ENCODE data around the gene CPN2. TPM values are rescaled to one million over a fixed set of nuclear protein-coding genes. Genes with fewer than 3 reads are reported as not detected.

The CPN2 gene
- total and polyA plus RNA-seq, 2 of the 13 experiments (the other 11 are each of a cell fraction or from before 2014, with no cell fraction given), result 26.7 to 27.7 TPM

DNA sequence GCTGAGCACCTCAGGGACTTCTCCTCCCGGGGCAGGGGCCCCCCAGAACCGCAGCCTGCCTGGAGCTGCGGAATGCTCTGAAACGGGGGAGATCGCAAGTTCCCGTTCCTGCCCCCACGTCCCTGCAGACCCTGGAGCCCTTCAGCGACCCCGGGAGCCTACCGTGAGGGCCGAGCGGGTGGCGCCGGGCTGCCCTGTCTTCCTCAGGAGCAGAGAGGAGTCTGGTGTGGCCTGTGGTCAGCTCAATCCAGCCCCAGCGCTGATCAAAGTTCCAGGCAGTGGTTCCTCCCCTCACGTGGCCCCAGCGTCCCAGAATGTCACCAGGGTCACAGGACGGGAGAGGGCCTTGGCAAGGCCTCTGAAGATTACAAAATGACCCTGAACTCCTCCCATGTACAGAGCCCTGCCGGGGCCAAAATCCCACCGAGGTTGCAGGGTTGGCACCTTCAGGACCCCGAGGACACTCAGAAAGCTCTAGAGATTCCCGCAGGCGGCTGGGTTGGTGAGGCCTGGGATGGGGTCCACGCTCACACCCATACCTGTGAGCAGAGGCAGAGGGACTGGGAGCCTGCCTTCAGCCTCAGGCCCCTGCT, at the start of gene CPN2 (continued):
- TF ChIP-seq ZNF430 (CRISPR knock-in tag; IDR thresholded peaks at IDR 0.05) (no peak), SIX1 (CRISPR knock-in tag; IDR thresholded peaks at IDR 0.05; ENCODE audit: borderline replicate concordance) (no peak), FOXA1 (IDR thresholded peaks at IDR 0.05) (no peak), FOXA1 (CRISPR knock-in tag; IDR thresholded peaks at IDR 0.05) (no peak), TOPORS (CRISPR knock-in tag; IDR thresholded peaks at IDR 0.05) (peak; percentile 63; the same call in 1 of the 2 replicates), YEATS4 (CRISPR knock-in tag; IDR thresholded peaks at IDR 0.05; ENCODE audit: borderline replicate concordance) (peak; percentile 78), SALL1 (CRISPR knock-in tag; IDR thresholded peaks at IDR 0.05) (peak; percentile 79; the same call in 1 of the 2 replicates), ZFP36 (IDR thresholded peaks at IDR 0.05; ENCODE audit: borderline replicate concordance, low read depth, low read length, partially characterized antibody) (no peak), ZNF260 (CRISPR knock-in tag; IDR thresholded peaks at IDR 0.05; ENCODE audit: borderline replicate concordance, low read depth) (no peak), JUNB (CRISPR knock-in tag; IDR thresholded peaks at IDR 0.05; ENCODE audit: borderline replicate concordance) (no peak), ZZZ3 (CRISPR knock-in tag; IDR thresholded peaks at IDR 0.05; ENCODE audit: borderline replicate concordance) (no peak), NR2F1 (CRISPR knock-in tag; IDR thresholded peaks at IDR 0.05) (peak; percentile 61 to 66; a peak in 2 of 4 replicates), THAP11 (CRISPR knock-in tag; IDR thresholded peaks at IDR 0.05) (peak; percentile 46; the same call in 1 of the 2 replicates), TEAD3 (CRISPR knock-in tag; optimal IDR thresholded peaks at IDR 0.05; ENCODE audit: borderline replicate concordance) (peak; percentile 52), ZNF556 (CRISPR knock-in tag; IDR thresholded peaks at IDR 0.05; ENCODE audit: borderline replicate concordance) (peak; percentile 88), RELA (CRISPR knock-in tag; IDR thresholded peaks at IDR 0.05) (no peak)
- TF ChIP-seq, protein P1, sequence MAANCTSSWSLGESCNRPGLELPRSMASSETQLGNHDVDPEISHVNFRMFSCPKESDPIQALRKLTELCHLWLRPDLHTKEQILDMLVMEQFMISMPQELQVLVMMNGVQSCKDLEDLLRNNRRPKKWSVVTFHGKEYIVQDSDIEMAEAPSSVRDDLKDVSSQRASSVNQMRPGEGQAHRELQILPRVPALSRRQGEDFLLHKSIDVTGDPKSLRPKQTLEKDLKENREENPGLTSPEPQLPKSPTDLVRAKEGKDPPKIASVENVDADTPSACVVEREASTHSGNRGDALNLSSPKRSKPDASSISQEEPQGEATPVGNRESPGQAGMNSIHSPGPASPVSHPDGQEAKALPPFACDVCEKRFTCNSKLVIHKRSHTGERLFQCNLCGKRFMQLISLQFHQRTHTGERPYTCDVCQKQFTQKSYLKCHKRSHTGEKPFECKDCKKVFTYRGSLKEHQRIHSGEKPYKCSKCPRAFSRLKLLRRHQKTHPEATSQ (CRISPR knock-in tag; IDR thresholded peaks at IDR 0.05; ENCODE audit: borderline replicate concordance), result 0 out of 2 replicates have a peak, but pooled peaks have one; percentile 1
- TF ChIP-seq, protein P2, sequence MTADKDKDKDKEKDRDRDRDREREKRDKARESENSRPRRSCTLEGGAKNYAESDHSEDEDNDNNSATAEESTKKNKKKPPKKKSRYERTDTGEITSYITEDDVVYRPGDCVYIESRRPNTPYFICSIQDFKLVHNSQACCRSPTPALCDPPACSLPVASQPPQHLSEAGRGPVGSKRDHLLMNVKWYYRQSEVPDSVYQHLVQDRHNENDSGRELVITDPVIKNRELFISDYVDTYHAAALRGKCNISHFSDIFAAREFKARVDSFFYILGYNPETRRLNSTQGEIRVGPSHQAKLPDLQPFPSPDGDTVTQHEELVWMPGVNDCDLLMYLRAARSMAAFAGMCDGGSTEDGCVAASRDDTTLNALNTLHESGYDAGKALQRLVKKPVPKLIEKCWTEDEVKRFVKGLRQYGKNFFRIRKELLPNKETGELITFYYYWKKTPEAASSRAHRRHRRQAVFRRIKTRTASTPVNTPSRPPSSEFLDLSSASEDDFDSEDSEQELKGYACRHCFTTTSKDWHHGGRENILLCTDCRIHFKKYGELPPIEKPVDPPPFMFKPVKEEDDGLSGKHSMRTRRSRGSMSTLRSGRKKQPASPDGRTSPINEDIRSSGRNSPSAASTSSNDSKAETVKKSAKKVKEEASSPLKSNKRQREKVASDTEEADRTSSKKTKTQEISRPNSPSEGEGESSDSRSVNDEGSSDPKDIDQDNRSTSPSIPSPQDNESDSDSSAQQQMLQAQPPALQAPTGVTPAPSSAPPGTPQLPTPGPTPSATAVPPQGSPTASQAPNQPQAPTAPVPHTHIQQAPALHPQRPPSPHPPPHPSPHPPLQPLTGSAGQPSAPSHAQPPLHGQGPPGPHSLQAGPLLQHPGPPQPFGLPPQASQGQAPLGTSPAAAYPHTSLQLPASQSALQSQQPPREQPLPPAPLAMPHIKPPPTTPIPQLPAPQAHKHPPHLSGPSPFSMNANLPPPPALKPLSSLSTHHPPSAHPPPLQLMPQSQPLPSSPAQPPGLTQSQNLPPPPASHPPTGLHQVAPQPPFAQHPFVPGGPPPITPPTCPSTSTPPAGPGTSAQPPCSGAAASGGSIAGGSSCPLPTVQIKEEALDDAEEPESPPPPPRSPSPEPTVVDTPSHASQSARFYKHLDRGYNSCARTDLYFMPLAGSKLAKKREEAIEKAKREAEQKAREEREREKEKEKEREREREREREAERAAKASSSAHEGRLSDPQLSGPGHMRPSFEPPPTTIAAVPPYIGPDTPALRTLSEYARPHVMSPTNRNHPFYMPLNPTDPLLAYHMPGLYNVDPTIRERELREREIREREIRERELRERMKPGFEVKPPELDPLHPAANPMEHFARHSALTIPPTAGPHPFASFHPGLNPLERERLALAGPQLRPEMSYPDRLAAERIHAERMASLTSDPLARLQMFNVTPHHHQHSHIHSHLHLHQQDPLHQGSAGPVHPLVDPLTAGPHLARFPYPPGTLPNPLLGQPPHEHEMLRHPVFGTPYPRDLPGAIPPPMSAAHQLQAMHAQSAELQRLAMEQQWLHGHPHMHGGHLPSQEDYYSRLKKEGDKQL (CRISPR knock-in tag; IDR thresholded peaks at IDR 0.05; ENCODE audit: low read depth), result no peak
- TF ChIP-seq, protein P3, sequence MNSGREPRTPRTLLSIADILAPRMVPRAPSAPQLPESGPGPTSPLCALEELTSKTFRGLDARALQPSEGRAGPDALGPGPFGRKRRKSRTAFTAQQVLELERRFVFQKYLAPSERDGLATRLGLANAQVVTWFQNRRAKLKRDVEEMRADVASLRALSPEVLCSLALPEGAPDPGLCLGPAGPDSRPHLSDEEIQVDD (CRISPR knock-in tag; IDR thresholded peaks at IDR 0.05; ENCODE audit: borderline replicate concordance), result no peak
- TF ChIP-seq, protein P4, sequence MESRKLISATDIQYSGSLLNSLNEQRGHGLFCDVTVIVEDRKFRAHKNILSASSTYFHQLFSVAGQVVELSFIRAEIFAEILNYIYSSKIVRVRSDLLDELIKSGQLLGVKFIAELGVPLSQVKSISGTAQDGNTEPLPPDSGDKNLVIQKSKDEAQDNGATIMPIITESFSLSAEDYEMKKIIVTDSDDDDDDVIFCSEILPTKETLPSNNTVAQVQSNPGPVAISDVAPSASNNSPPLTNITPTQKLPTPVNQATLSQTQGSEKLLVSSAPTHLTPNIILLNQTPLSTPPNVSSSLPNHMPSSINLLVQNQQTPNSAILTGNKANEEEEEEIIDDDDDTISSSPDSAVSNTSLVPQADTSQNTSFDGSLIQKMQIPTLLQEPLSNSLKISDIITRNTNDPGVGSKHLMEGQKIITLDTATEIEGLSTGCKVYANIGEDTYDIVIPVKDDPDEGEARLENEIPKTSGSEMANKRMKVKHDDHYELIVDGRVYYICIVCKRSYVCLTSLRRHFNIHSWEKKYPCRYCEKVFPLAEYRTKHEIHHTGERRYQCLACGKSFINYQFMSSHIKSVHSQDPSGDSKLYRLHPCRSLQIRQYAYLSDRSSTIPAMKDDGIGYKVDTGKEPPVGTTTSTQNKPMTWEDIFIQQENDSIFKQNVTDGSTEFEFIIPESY (CRISPR knock-in tag; IDR thresholded peaks at IDR 0.05), result 0 out of 2 replicates have a peak, but pooled peaks have one; percentile 11
